ENCODE measurements around the gene NOTCH4. TPM values are rescaled to one million over a fixed set of nuclear protein-coding genes. Genes with fewer than 3 reads are reported as not detected.
"Not testable (repeated sequence)": the region's sequence is repeated elsewhere in the genome, so short reads cannot be mapped to it uniquely, and the experiment has no call there.

The NOTCH4 gene
- total RNA-seq, 1 experiment from 2014 or later: 2.3 TPM

DNA sequence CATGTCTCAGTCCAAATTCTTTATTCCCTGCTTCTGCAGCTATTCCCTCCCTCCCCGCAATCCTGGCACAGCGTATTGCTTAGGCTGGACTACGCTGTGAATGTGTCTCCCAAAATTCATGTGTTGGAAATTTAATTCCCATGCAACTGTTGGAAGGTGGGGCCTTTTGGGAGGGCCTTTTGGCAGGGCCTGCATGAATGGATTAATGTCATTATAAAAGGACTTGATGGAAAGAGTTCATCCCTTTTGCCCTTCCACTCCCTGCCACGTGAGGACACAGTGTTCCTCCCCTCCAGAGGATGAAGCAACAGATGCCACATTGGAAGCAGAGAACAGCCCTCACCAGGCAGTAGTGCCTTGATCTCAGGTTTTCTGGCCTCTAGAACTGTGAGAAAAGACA lies 20.4 kb upstream of the NOTCH4 start:
- no peak overlapping the region for H3K27ac ChIP-seq (ENCODE audit: insufficient read length, low read depth, low read length)
- peaks cover 5 to 8% of the 10 kb centered on the region in 2 experiments for H3K9me3 Mint-ChIP-seq
- no peaks in the 10 kb centered on the region for H4K20me1 ChIP-seq (ENCODE audit: control insufficient read depth, insufficient read depth, insufficient read length)
- H3K4me1 Mint-ChIP-seq: peaks cover 4 to 9% of the 10 kb centered on the region in 2 experiments; a peak in 3 of 4 replicates
- H3K18ac ChIP-seq (ENCODE audit: insufficient read length, low read depth, low read length): no peak overlapping the region
- H3K36me3 Mint-ChIP-seq (ENCODE audit: insufficient read depth in 1 of 3, low read depth in 3 of 3): peaks cover 0 to 5% (median 3%) of the 10 kb centered on the region in 3 experiments; a peak in 2 of 7 replicates
- no peak overlapping the region for H3T11ph ChIP-seq (ENCODE audit: low read length)
- H2BK5ac ChIP-seq (ENCODE audit: insufficient read length, low read length): no peak overlapping the region
- no peaks in the 10 kb centered on the region for H3K4me1 ChIP-seq (ENCODE audit: insufficient read depth, low read length)
- no peak overlapping the region for H3K14ac ChIP-seq (ENCODE audit: insufficient read depth, low read length)
- no peak overlapping the region for H2BK120ac ChIP-seq (ENCODE audit: low read depth, low read length, poor library complexity, severe bottlenecking)
- no peaks in the 10 kb centered on the region for H3K27me3 ChIP-seq (ENCODE audit: insufficient read depth, low read length)
- no peak overlapping the region for H2BK12ac ChIP-seq (ENCODE audit: insufficient read length, low read depth, low read length)
- no peak overlapping the region for H2BK20ac ChIP-seq (ENCODE audit: low read depth, low read length, poor library complexity, severe bottlenecking)
- no peak overlapping the region for H3K9ac ChIP-seq (ENCODE audit: extremely low read depth, insufficient read length, low read length)
- no peak overlapping the region for H3K4ac ChIP-seq (ENCODE audit: low read depth, low read length)
- H2BK15ac ChIP-seq (ENCODE audit: low read depth, low read length): no peak overlapping the region
- no peak overlapping the region for H3K4me3 Mint-ChIP-seq
- no peaks in the 10 kb centered on the region for H3K79me2 ChIP-seq (ENCODE audit: insufficient read depth, low read length)
- TF ChIP-seq, protein P1, sequence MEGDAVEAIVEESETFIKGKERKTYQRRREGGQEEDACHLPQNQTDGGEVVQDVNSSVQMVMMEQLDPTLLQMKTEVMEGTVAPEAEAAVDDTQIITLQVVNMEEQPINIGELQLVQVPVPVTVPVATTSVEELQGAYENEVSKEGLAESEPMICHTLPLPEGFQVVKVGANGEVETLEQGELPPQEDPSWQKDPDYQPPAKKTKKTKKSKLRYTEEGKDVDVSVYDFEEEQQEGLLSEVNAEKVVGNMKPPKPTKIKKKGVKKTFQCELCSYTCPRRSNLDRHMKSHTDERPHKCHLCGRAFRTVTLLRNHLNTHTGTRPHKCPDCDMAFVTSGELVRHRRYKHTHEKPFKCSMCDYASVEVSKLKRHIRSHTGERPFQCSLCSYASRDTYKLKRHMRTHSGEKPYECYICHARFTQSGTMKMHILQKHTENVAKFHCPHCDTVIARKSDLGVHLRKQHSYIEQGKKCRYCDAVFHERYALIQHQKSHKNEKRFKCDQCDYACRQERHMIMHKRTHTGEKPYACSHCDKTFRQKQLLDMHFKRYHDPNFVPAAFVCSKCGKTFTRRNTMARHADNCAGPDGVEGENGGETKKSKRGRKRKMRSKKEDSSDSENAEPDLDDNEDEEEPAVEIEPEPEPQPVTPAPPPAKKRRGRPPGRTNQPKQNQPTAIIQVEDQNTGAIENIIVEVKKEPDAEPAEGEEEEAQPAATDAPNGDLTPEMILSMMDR (conservative IDR thresholded peaks at IDR 0.05): no peak
- H2AFZ ChIP-seq (ENCODE audit: low read length): no peak overlapping the region
- no peak overlapping the region for H4K91ac ChIP-seq (ENCODE audit: insufficient read length, low read depth, low read length)
- peaks cover 1% of the 10 kb centered on the region for H3K27me3 Mint-ChIP-seq (ENCODE audit: low read depth)
- no peak overlapping the region for H4K8ac ChIP-seq (replicated peaks; ENCODE audit: insufficient read length, low read depth, low read length)
- H3K27ac Mint-ChIP-seq: no peak overlapping the region
- no peaks in the 10 kb centered on the region for H3K9me3 ChIP-seq (ENCODE audit: control insufficient read depth, low read depth, low read length)
- no peak overlapping the region for H2AK5ac ChIP-seq (ENCODE audit: insufficient read length, low read length)
- H3K4me2 ChIP-seq (ENCODE audit: insufficient read depth, insufficient read length, low read length): no peak overlapping the region
- no peak overlapping the region for H3K23ac ChIP-seq (ENCODE audit: insufficient read length, low read depth, low read length)
- H3K56ac ChIP-seq (ENCODE audit: insufficient read length, low read depth, low read length): no peak overlapping the region
- H4K5ac ChIP-seq (ENCODE audit: insufficient read length, low read depth, low read length): no peak overlapping the region
- no CpG with 5 or more reads among the region's 4 CpGs for WGBS (ENCODE audit: extremely low coverage, insufficient read length, low lambda C conversion rate)
- H3K23me2 ChIP-seq (ENCODE audit: insufficient read length, low read depth, low read length, poor library complexity, severe bottlenecking): no peaks in the 10 kb centered on the region
- no peak for DNase-seq
- H3K79me1 ChIP-seq (ENCODE audit: insufficient read depth, low read depth, low read length, poor library complexity, severe bottlenecking): no peaks in the 10 kb centered on the region

DNA sequence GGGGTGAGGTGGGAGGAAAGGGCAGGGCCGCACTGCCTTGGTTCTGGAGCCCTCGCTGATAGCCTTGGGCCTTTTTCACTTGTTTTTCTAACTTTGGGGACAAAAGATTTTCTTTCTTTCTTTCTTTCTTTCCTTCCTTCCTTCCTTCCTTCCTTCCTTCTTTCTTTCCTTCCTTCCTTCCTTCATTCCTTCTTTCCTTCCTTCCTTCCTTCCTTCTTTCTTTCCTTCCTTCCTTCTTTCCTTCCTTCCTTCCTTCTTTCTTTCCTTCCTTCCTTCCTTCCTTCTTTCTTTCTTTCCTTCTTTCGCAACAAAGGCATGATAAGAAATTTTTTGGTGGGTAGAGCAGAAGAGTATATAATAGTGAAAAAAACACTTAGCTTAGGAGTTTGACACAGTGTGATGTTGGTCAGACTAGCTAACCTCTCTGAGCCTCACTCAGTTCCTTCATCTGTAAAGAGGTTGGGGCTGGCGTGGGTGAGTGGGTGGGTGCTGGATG lies 18.5 kb upstream of the NOTCH4 start:
- H3K9ac ChIP-seq (ENCODE audit: extremely low read depth, insufficient read length, low read length); H3K4me3 Mint-ChIP-seq; H3K27ac ChIP-seq (ENCODE audit: insufficient read length, low read depth, low read length); H2AFZ ChIP-seq (ENCODE audit: low read length); H3K27me3 ChIP-seq (ENCODE audit: insufficient read depth, low read length); H3K27me3 Mint-ChIP-seq (ENCODE audit: low read depth); H2BK15ac ChIP-seq (ENCODE audit: low read depth, low read length); H3K14ac ChIP-seq (ENCODE audit: insufficient read depth, low read length); H4K8ac ChIP-seq (replicated peaks; ENCODE audit: insufficient read length, low read depth, low read length); H4K91ac ChIP-seq (ENCODE audit: insufficient read length, low read depth, low read length); H4K20me1 ChIP-seq (ENCODE audit: control insufficient read depth, insufficient read depth, insufficient read length); H3K4me1 Mint-ChIP-seq; H2AK5ac ChIP-seq (ENCODE audit: insufficient read length, low read length); H3K4me1 ChIP-seq (ENCODE audit: insufficient read depth, low read length); H3T11ph ChIP-seq (ENCODE audit: low read length); H3K4ac ChIP-seq (ENCODE audit: low read depth, low read length); H3K18ac ChIP-seq (ENCODE audit: insufficient read length, low read depth, low read length); H2BK5ac ChIP-seq (ENCODE audit: insufficient read length, low read length); H2BK120ac ChIP-seq (ENCODE audit: low read depth, low read length, poor library complexity, severe bottlenecking); H4K5ac ChIP-seq (ENCODE audit: insufficient read length, low read depth, low read length); H3K23me2 ChIP-seq (ENCODE audit: insufficient read length, low read depth, low read length, poor library complexity, severe bottlenecking); H3K36me3 Mint-ChIP-seq (ENCODE audit: insufficient read depth in 1 of 3, low read depth in 3 of 3); H3K56ac ChIP-seq (ENCODE audit: insufficient read length, low read depth, low read length); H3K9me3 Mint-ChIP-seq; H3K4me2 ChIP-seq (ENCODE audit: insufficient read depth, insufficient read length, low read length); H3K23ac ChIP-seq (ENCODE audit: insufficient read length, low read depth, low read length); H3K27ac Mint-ChIP-seq; H2BK20ac ChIP-seq (ENCODE audit: low read depth, low read length, poor library complexity, severe bottlenecking); DNase-seq; H2BK12ac ChIP-seq (ENCODE audit: insufficient read length, low read depth, low read length); H3K79me1 ChIP-seq (ENCODE audit: insufficient read depth, low read depth, low read length, poor library complexity, severe bottlenecking); H3K9me3 ChIP-seq (ENCODE audit: control insufficient read depth, low read depth, low read length); H3K79me2 ChIP-seq (ENCODE audit: insufficient read depth, low read length): not testable (repeated sequence)
- WGBS (ENCODE audit: extremely low coverage, insufficient read length, low lambda C conversion rate): 83% methylated on average over 1 of the region's 4 CpGs

Measured in H9 (cell line).